RWPE1 (cell line): Measurements from ENCODE around the gene LECT2.

Experiments used
- CTCF ChIA-PET: fragments of 350-600 bp; sonication (Branson Sonifier 250); formaldehyde crosslinking; extraction: SDS; loops from one replicate; lab custom pipeline; 2021; lab: Yijun Ruan, JAX
- POLR2A ChIA-PET: fragments of 400-600 bp; formaldehyde crosslinking; extraction: SDS; loops from one replicate; lab custom pipeline; 2020; ENCODE audit warnings: antibody characterized with exemption; ENCODE audit not compliant: low non-redundant PET; lab: Yijun Ruan, JAX
- DNase-seq: peaks from one replicate; pipeline ENCODE4 v3.0.0; 2012; ENCODE audit warnings: low spot score
- H3K27ac ChIP-seq: fragments of 450-650 bp; 2 replicates; pipeline ENCODE4 v1.5.1; 2017
- CTCF ChIP-seq: fragments of 450-650 bp; conservative IDR thresholded peaks from 2 replicates; pipeline ENCODE4 v1.5.1; 2017; ENCODE audit warnings: low read depth, mild to moderate bottlenecking

The LECT2 gene

GRCh38 chr5:135998889-135999288, 44.1 kb upstream of the LECT2 start:
- ChIA-PET CTCF (no interaction called here), POLR2A (no interaction called here)
- H3K27ac ChIP-seq = peak overlapping the region; percentile 56; the same call in 1 of the 2 replicates
- DNase-seq = no peak
- no peak for TF ChIP-seq CTCF

- no peak overlapping the region; the same call in 1 of the 2 replicates for H3K27ac ChIP-seq
- DNase-seq = no peak
- POLR2A ChIA-PET = no interaction called here
- CTCF ChIA-PET = interaction anchor here (0.6 kb wide), 2 partner anchors 9 to 16 kb away, joined by 3 to 5 read pairs; no protein-coding TSS in a partner anchor
- TF ChIP-seq CTCF = no peak
Observed at GRCh38 chr5:135997673-135998335, 43.0 kb upstream of the LECT2 start.

- TF ChIP-seq CTCF = no peak
- no peak for DNase-seq
- POLR2A ChIA-PET = no interaction called here
- peak overlapping the region; percentile 26; the same call in 1 of the 2 replicates for H3K27ac ChIP-seq
- CTCF ChIA-PET = interaction anchor here (1.1 kb wide), 1 partner anchor 1782 kb away, joined by 3 read pairs; no protein-coding TSS in a partner anchor
Observed at GRCh38 chr5:135996611-135997010, 41.8 kb upstream of the LECT2 start.

GRCh38 chr5:135995976-135996375, 41.2 kb upstream of the LECT2 start:
- POLR2A ChIA-PET = no interaction called here
- CTCF ChIA-PET = interaction anchor here (1.1 kb wide), 1 partner anchor 1783 kb away, joined by 3 read pairs; no protein-coding TSS in a partner anchor
- DNase-seq = no peak
- TF ChIP-seq CTCF = no peak
- no peak overlapping the region; the same call in 1 of the 2 replicates for H3K27ac ChIP-seq

GRCh38 chr5:135993880-135994636, 39.3 kb upstream of the LECT2 start:
- peak; percentile 70 for DNase-seq
- TF ChIP-seq CTCF = no peak
- ChIA-PET POLR2A (no interaction called here), CTCF (interaction anchor here (0.6 to 1.0 kb wide), 3 partner anchors 49 to 1581 kb away, joined by 3 to 5 read pairs (median 5); no protein-coding TSS in a partner anchor)
- H3K27ac ChIP-seq = peak overlapping the region; percentile 67

- DNase-seq = no peak
- peak overlapping the region; percentile 67 for H3K27ac ChIP-seq
- no peak for TF ChIP-seq CTCF
- ChIA-PET POLR2A (no interaction called here), CTCF (interaction anchor here (1.0 kb wide), 1 partner anchor 48 kb away, joined by 3 read pairs; no protein-coding TSS in a partner anchor)
Observed at GRCh38 chr5:135993335-135993879, 38.6 kb upstream of the LECT2 start.
